GM18519 (cell line): ENCODE data around the gene TMEM30A.
A peak's percentile ranks its signal among the peaks of the same experiment; 100 is the strongest.

Source experiments
- ATAC-seq: cut with Tn5 transposase; IDR thresholded peaks from one replicate; pipeline ENCODE4 v1.9.1; 2021; ENCODE audit warnings: mild to moderate bottlenecking, moderate library complexity; ENCODE audit not compliant: unreplicated experiment, low FRiP score

Gene TMEM30A

GRCh38 chr6:75292555-75292954 is 8.0 kb upstream of the TMEM30A start:
- ATAC-seq: no peak

GRCh38 chr6:75291744-75292143 is 7.2 kb upstream of the TMEM30A start:
- ATAC-seq: no peak

GRCh38 chr6:75291331-75291730 is 6.7 kb upstream of the TMEM30A start:
- no peak for ATAC-seq

- ATAC-seq: no peak
Measured at GRCh38 chr6:75290136-75290945, 5.7 kb upstream of the TMEM30A start.

GRCh38 chr6:75288023-75288422 is 3.4 kb upstream of the TMEM30A start:
- ATAC-seq: no peak

GRCh38 chr6:75287424-75287823 is 2.8 kb upstream of the TMEM30A start:
- no peak for ATAC-seq

GRCh38 chr6:75286955-75287354 is 2.4 kb upstream of the TMEM30A start:
- no peak for ATAC-seq

- no peak for ATAC-seq
Measured at GRCh38 chr6:75285283-75285639, 669 bp upstream of the TMEM30A start.

- ATAC-seq: no peak
Measured at GRCh38 chr6:75283907-75284631, 523 bp downstream of the TMEM30A start.

- no peak for ATAC-seq
Measured at GRCh38 chr6:75282706-75283105, 1.9 kb downstream of the TMEM30A start.

GRCh38 chr6:75281653-75282052 is 2.9 kb downstream of the TMEM30A start:
- peak; percentile 24 for ATAC-seq

- ATAC-seq: no peak
Measured at GRCh38 chr6:75280131-75280855, 4.3 kb downstream of the TMEM30A start.

- no peak for ATAC-seq
Measured at GRCh38 chr6:75279418-75279817, 5.2 kb downstream of the TMEM30A start.

GRCh38 chr6:75278474-75279077 is 6.0 kb downstream of the TMEM30A start:
- ATAC-seq: no peak

GRCh38 chr6:75275067-75275466 is 9.5 kb downstream of the TMEM30A start:
- ATAC-seq: no peak

- peak; percentile 50 for ATAC-seq
Measured at GRCh38 chr6:75273009-75273408, 11.6 kb downstream of the TMEM30A start.

- no peak for ATAC-seq
Measured at GRCh38 chr6:75272145-75272840, 12.3 kb downstream of the TMEM30A start.

- ATAC-seq: no peak
Measured at GRCh38 chr6:75268988-75269354, 15.6 kb downstream of the TMEM30A start.

- ATAC-seq: no peak
Measured at GRCh38 chr6:75268121-75268987, 16.2 kb downstream of the TMEM30A start.
